ENCODE data around the gene LSAMP. TPM values are rescaled to one million over a fixed set of nuclear protein-coding genes. Genes with fewer than 3 reads are reported as not detected.
"Not testable (repeated sequence)": the region's sequence is repeated elsewhere in the genome, so short reads cannot be mapped to it uniquely, and the experiment has no call there.

LSAMP gene
- polyA plus RNA-seq, 1 of the 3 experiments (the other 2 are of a cell fraction), result 6.6 TPM

- TF ChIP-seq RAD21 (IDR thresholded peaks at IDR 0.05; ENCODE audit: low read length), result no peak
- TF ChIP-seq RXRA (IDR thresholded peaks at IDR 0.05; ENCODE audit: borderline replicate concordance, low read depth), result no peak
- TF ChIP-seq, protein P1, sequence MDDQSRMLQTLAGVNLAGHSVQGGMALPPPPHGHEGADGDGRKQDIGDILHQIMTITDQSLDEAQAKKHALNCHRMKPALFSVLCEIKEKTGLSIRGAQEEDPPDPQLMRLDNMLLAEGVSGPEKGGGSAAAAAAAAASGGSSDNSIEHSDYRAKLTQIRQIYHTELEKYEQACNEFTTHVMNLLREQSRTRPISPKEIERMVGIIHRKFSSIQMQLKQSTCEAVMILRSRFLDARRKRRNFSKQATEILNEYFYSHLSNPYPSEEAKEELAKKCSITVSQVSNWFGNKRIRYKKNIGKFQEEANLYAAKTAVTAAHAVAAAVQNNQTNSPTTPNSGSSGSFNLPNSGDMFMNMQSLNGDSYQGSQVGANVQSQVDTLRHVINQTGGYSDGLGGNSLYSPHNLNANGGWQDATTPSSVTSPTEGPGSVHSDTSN (IDR thresholded peaks at IDR 0.05), result peak; percentile 49
- no peak for TF ChIP-seq NFIC (IDR thresholded peaks at IDR 0.05; ENCODE audit: borderline replicate concordance)
- TF ChIP-seq, protein P2, sequence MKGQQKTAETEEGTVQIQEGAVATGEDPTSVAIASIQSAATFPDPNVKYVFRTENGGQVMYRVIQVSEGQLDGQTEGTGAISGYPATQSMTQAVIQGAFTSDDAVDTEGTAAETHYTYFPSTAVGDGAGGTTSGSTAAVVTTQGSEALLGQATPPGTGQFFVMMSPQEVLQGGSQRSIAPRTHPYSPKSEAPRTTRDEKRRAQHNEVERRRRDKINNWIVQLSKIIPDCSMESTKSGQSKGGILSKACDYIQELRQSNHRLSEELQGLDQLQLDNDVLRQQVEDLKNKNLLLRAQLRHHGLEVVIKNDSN (IDR thresholded peaks at IDR 0.05; ENCODE audit: borderline replicate concordance, low read depth), result no peak
- TF ChIP-seq RCOR1 (IDR thresholded peaks at IDR 0.05; ENCODE audit: low read length), result no peak
- TF ChIP-seq TAF1 (IDR thresholded peaks at IDR 0.05; ENCODE audit: borderline replicate concordance, low read depth, low read length), result no peak
- no peak for TF ChIP-seq MEF2A (IDR thresholded peaks at IDR 0.05; ENCODE audit: borderline replicate concordance, low read depth)
- TF ChIP-seq JUND (IDR thresholded peaks at IDR 0.05), result peak; percentile 44; the same call in 1 of the 2 replicates
- peak; percentile 67; the same call in 1 of the 2 replicates for TF ChIP-seq FOSL2 (IDR thresholded peaks at IDR 0.05; ENCODE audit: borderline replicate concordance, low read depth)
- no peak for TF ChIP-seq NRF1 (IDR thresholded peaks at IDR 0.05; ENCODE audit: low read depth, low read length)
- TF ChIP-seq, protein P3, sequence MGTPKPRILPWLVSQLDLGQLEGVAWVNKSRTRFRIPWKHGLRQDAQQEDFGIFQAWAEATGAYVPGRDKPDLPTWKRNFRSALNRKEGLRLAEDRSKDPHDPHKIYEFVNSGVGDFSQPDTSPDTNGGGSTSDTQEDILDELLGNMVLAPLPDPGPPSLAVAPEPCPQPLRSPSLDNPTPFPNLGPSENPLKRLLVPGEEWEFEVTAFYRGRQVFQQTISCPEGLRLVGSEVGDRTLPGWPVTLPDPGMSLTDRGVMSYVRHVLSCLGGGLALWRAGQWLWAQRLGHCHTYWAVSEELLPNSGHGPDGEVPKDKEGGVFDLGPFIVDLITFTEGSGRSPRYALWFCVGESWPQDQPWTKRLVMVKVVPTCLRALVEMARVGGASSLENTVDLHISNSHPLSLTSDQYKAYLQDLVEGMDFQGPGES (IDR thresholded peaks at IDR 0.05; ENCODE audit: low read depth, low read length), result no peak
- TF ChIP-seq GABPA (IDR thresholded peaks at IDR 0.05; ENCODE audit: low read depth), result no peak
- TF ChIP-seq EZH2phosphoT487 (IDR thresholded peaks at IDR 0.05; ENCODE audit: borderline replicate concordance, low read depth), result no peak
- no peak for TF ChIP-seq SIN3A (IDR thresholded peaks at IDR 0.05; ENCODE audit: borderline replicate concordance, low read depth, low read length)
- no peak for TF ChIP-seq MAX (IDR thresholded peaks at IDR 0.05; ENCODE audit: low read depth)
- no peak for TF ChIP-seq RFX5 (IDR thresholded peaks at IDR 0.05; ENCODE audit: low read length)
- TF ChIP-seq, protein P4, sequence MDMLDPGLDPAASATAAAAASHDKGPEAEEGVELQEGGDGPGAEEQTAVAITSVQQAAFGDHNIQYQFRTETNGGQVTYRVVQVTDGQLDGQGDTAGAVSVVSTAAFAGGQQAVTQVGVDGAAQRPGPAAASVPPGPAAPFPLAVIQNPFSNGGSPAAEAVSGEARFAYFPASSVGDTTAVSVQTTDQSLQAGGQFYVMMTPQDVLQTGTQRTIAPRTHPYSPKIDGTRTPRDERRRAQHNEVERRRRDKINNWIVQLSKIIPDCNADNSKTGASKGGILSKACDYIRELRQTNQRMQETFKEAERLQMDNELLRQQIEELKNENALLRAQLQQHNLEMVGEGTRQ (IDR thresholded peaks at IDR 0.05; ENCODE audit: borderline replicate concordance, low read depth, low read length), result no peak
Measured at GRCh38 chr3:115800489-115801075, 644.7 kb downstream of the LSAMP start (continued).

DNA sequence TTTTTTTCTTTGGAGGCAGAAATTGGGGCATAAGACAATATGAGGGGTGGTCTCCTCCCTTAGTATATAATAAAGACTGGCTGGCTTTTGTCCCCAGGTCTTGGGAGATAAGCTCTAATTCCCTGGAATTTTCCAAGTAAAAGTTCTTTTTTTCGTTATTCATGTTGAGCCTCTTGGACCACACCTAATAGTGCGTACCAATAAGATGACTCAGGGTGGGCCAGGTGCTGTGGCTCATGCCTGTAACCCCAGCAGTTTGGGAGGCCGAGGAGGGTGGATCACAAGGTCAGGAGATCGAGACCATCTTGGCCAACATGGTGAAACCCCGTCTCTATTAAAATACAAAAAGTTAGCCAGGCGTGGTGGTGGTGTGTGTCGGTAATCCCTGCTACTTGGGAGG lies 645.2 kb downstream of the LSAMP start:
- Histone ChIP-seq H2AFZ (ENCODE audit: low read depth) (peak overlapping the region; percentile 2; the same call in 1 of the 2 replicates), H3K4me1 (ENCODE audit: control insufficient read depth in 1 of 2, insufficient read depth in 2 of 2, low read depth in 1 of 2, low read length in 1 of 2) (peaks cover 0 to 12% of the 10 kb centered on the region in 2 experiments; a peak in 3 of 4 replicates), H3K27ac (ENCODE audit: low read depth in 2 of 2, low read length in 1 of 2) (peak overlapping the region in 1 of 2 experiments; percentile 17; a peak in 1 of 4 replicates)
- H4K20me1 ChIP-seq (ENCODE audit: insufficient read depth); H3K9me3 ChIP-seq; H3K9ac ChIP-seq; DNase-seq; H3K4me2 ChIP-seq; H3K36me3 ChIP-seq (replicated peaks in 1 of 2; ENCODE audit: control insufficient read depth in 1 of 2, insufficient read depth in 2 of 2, low read length in 1 of 2); H3K4me3 ChIP-seq (ENCODE audit: low read depth in 2 of 2, low read length in 1 of 2); POLR2A ChIA-PET; H3K27me3 ChIP-seq (ENCODE audit: insufficient read depth); H3F3A ChIP-seq (replicated peaks; ENCODE audit: insufficient read depth); H3K79me2 ChIP-seq (ENCODE audit: insufficient read depth); H3K9me2 ChIP-seq: not testable (repeated sequence)
- CTCF ChIA-PET, result interaction anchor here (6.6 kb wide), 1 partner anchor 15 kb away, joined by 35 read pairs; no protein-coding TSS in a partner anchor
- WGBS (ENCODE audit: low lambda C conversion rate), result 97% methylated on average over 7 of the region's 7 CpGs

Data from SK-N-SH (cell line).